Right ventricle myocardium superior (tissue), 1 donor: Measurements from ENCODE around the gene CDK2. TPM values are rescaled to one million over a fixed set of nuclear protein-coding genes. Genes with fewer than 3 reads are reported as not detected.
A peak's percentile ranks its signal among the peaks of the same experiment; 100 is the strongest.
"Not testable (repeated sequence)": the region's sequence is repeated elsewhere in the genome, so short reads cannot be mapped to it uniquely, and the experiment has no call there.

ENCODE experiments used
- ATAC-seq: fragments of 200-7000 bp; cut with Tn5 transposase; one replicate; pipeline ENCODE4 v1.9.1; 2020; ENCODE audit warnings: mild to moderate bottlenecking; ENCODE audit not compliant: poor library complexity
- DNase-seq: peaks from one replicate; pipeline ENCODE4 v3.0.0-alpha.2; 2020
- intact Hi-C: fragments of 100-400 bp; cut with DNase I; formaldehyde crosslinking; loops from one replicate; pipeline ENCODE4 v1.11.2; 2022
- total RNA-seq: library from RNA; stranded (reverse); fragmentation: NEBNext Ultra II Directional; extraction: Animal tissue kit (Norgen Biotek cat#: 25700); gene quantifications from one replicate; pipeline ENCODE4 v1.2.1, GENCODE V29; 2021
- donor health status: DM: no; HTN: yes; CAD: no; lungs with severe emphysema.

Gene CDK2
- total RNA-seq, 1 donor from 2014 or later: 7.9 TPM

DNA sequence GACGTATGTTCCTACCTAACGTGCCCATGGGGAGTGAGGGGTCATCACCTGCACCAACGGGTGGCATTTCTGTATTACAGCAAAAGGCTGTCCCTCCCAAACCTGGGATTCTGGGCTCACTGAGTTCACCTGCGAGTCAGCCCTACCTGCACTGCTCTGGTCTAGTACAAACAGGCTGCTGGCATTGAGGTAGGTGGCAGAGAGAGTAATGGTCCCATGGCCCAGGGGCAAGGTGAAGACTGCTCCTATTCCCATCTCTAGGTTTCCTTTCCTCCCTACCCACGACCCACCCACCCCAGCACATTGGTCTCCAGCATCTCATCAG lies 30.9 kb downstream of the CDK2 start:
- intact Hi-C loops: loop anchor here (5.0 kb wide), 1 partner anchor 45 kb away; the partner anchor contains the start of gene RPS26
- ATAC-seq (peak; percentile 3), DNase-seq (no peak)

DNA sequence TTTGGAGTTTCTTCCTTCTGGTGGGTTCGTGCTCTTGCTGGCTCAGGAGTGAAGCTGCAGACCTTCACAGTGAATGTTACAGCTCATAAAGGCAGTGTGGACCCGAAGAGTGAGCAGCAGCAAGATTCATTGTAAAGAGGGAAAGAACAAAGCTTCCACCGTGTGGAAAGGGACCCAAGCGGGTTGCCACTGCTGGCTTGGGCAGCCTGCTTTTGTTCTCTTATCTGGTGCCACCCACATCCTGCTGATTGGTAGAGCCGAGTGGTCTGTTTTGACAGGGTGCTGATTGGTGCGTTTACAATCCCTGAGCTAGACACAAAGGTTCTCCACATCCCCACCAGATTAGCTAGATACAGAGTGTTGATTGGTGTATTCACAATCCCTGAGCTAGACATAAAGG lies 32.9 kb downstream of the CDK2 start:
- intact Hi-C loops: loop anchor here (5.0 kb wide), 1 partner anchor 43 kb away; the partner anchor contains the start of gene RPS26

DNA sequence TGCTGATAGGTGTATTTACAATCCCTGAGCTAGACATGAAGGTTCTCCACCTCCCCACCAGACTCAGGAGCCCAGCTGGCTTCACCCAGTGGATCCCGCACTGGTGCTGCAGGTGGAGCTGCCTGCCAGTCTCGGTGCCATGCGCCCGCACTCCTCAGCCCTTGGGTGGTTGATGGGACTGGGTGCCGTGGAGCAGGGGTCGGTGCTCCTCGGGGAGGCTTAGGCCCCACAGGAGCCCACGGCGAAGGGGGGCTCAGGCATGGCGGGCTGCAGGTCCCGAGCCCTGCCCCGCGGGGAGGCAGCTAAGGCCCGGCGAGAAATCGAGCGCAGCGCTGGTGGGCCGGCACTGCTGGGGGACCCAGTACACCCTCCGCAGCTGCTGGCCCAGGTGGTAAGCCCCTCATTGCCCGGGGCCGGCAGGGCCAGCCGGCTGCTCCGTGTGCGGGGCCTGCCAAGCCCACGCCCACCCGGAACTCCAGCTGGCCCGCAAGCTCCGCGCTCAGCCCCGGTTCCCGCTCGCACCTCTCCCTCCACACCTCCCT lies 33.4 kb downstream of the CDK2 start:
- not testable (repeated sequence) for ATAC-seq, DNase-seq
- intact Hi-C loops: loop anchor here (5.0 kb wide), 1 partner anchor 42 kb away; the partner anchor contains the start of gene RPS26

More for the DNA sequence above, 32.9 kb downstream of the CDK2 start:
- DNase-seq, ATAC-seq: not testable (repeated sequence)

- DNase-seq: no peak
- no peak for ATAC-seq
- intact Hi-C loops: no loop called here
These were observed 35.0 kb downstream of the CDK2 start for GRCh38 chr12:56001487-56002100.

- ATAC-seq, intact Hi-C loops, DNase-seq: not testable (repeated sequence)
These were observed 36.7 kb downstream of the CDK2 start for GRCh38 chr12:56003376-56003775.

GRCh38 chr12:56004211-56004610 lies 37.6 kb downstream of the CDK2 start:
- ATAC-seq: no peak
- intact Hi-C loops: no loop called here
- no peak for DNase-seq

DNA sequence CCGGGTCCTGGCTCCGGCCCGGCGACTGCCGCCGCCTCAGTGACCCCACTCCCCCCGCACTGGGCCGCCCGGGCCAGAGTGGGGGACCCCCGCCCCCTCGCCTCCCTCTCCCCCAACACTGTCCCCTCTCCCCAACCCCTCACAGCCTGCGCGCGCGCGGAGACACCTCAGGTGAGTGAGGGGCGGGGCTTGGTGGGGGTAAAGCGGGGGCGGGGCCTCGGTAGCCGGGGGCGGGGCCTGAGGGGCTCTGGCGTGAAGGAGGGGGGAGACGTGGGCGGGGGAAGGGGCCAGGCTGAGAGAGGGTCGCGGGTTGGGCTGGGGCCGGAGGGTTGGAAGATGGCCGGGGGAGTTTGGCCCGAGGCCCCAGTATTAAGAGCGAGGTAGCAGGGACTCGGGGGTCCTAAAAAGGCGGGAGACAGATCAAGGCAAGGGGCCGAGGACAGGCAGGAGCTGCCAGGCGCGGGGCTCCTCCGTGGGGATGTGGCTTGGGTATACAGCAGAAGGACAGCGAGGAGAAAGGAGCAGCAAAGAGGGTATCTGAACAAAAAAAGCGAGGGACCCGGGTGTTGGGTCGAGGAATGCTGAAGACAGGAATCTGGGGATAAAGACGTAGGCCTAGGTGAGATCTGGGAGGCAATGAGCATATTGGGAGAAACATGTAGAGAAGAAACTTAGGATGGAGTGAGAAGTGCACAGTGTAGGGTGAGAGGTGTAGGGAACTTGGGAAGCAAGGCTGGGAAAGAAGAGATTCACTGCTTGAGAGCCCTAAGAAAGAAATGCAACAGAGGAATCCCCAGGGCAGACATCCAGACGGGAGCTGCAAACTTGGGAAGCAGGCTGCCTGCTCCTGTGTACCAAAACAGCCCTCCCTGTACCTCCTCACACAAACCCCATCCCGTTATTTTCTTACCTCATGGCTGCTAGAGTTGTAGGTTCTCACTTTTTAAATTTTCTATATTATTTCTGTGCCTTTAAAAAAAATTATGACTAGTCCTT lies 41.2 kb downstream of the CDK2 start:
- intact Hi-C loops: no loop called here
- ATAC-seq (peak; percentile 90), DNase-seq (peak; percentile 71)

GRCh38 chr12:56010111-56010570 lies 43.5 kb downstream of the CDK2 start:
- intact Hi-C loops: no loop called here
- no peak for DNase-seq
- ATAC-seq: no peak

- ATAC-seq (no peak), DNase-seq (no peak)
- intact Hi-C loops: no loop called here
These were observed 45.0 kb downstream of the CDK2 start for GRCh38 chr12:56011509-56012090.

DNA sequence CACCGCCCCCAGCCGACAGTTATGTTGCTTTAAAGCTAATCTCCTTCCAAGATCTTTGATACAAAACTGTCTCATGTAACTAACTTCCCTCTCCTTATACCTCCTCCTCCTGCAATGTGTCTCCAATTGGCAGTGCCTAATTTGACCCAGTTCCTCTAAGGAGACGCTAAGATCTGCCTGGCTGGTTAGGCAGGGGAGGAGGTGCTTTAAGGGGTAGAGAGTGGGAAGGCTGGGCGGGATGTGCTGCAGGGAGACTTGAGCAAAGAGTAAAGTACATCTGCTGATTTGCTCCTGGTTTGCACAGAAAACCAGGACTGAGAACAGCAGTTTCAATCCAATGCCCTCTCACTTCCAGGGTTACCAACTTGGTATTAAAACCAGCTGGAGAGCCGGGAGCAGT lies 46.9 kb downstream of the CDK2 start:
- no peak for ATAC-seq
- intact Hi-C loops: no loop called here
- no peak for DNase-seq

DNA sequence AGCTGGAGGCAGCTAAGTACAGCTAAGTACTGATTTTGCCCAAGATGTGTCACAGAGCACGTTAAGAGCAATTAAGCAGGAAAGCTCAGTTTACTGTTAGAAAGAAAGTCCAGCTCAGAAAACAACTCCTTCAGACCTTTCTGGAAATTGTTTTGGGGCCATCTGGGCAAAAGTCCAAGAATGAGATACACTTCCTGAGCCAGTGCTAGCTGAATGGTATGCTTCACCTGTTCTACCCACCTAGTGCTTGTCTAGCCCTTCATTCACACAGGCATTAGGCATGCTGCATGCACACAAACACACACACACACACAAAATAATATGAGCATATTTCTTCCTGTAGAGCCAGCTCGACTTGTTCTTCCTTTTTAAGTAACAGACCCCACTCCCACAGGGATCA lies 47.6 kb downstream of the CDK2 start:
- intact Hi-C loops: no loop called here
- DNase-seq (no peak), ATAC-seq (no peak)

- ATAC-seq (no peak), DNase-seq (no peak)
- intact Hi-C loops: no loop called here
These were observed 50.6 kb downstream of the CDK2 start for GRCh38 chr12:56017181-56017580.

DNA sequence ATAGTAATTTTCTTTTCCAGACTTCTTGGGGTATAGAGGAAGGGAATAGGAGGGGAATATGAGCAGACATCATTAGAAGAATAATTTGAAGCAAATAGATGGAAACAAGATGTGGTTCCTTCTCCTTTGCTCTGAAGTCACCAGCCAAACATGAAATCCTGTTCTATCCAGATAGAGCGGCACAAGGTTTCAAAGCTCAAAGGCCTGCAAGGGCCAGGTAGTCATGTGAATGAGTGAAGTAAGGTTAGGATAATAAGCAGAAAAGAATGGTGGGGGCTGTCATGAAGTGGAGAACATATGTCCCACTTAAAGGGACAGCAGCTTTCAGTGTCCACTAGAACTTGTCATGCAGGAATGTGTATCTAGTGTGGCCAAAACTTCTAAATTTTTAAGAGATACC lies 51.7 kb downstream of the CDK2 start:
- intact Hi-C loops: no loop called here
- DNase-seq (no peak), ATAC-seq (no peak)

- ATAC-seq (peak; percentile 65), DNase-seq (peak; percentile 61)
- intact Hi-C loops: no loop called here
These were observed 54.0 kb downstream of the CDK2 start, which contains the start of gene IKZF4 for GRCh38 chr12:56020423-56021184. Gene IKZF4, plus strand, starts transcription at chr12:56021043. Its CDS starts 451 bp downstream, at chr12:56021494.

- DNase-seq (no peak), ATAC-seq (no peak)
- intact Hi-C loops: no loop called here
These were observed 55.4 kb downstream of the CDK2 start for GRCh38 chr12:56021889-56022497.
